H9 (cell line): Measurements from ENCODE around the gene HSD17B13. TPM values are rescaled to one million over a fixed set of nuclear protein-coding genes. Genes with fewer than 3 reads are reported as not detected.

Experiments used
- DNase-seq: peaks from one replicate; pipeline ENCODE4 v3.0.0-alpha.2; 2017
- H2AFZ ChIP-seq: one replicate; pipeline ENCODE4 v1.6.1; 2013; ENCODE audit warnings: mild to moderate bottlenecking, low read length, control low read depth, moderate library complexity
- H2AK5ac ChIP-seq: 2 replicates; pipeline ENCODE4 v1.6.1; 2013; ENCODE audit warnings: low read length, control low read depth, mixed read lengths; ENCODE audit not compliant: insufficient read length
- H2BK120ac ChIP-seq: one replicate; pipeline ENCODE4 v1.6.1; 2013; ENCODE audit warnings: low read depth, mild to moderate bottlenecking, low read length, control low read depth, inconsistent platforms; ENCODE audit not compliant: poor library complexity, severe bottlenecking
- H2BK12ac ChIP-seq: 2 replicates; pipeline ENCODE4 v1.6.1; 2013; ENCODE audit warnings: low read length, control low read depth, mixed read lengths, low read depth; ENCODE audit not compliant: insufficient read length
- H2BK15ac ChIP-seq: 2 replicates; pipeline ENCODE4 v1.6.1; 2013; ENCODE audit warnings: low read depth, low read length, control low read depth
- H2BK20ac ChIP-seq: one replicate; pipeline ENCODE4 v1.6.1; 2013; ENCODE audit warnings: low read depth, mild to moderate bottlenecking, low read length, control low read depth, inconsistent platforms; ENCODE audit not compliant: poor library complexity, severe bottlenecking
- H2BK5ac ChIP-seq: 2 replicates; pipeline ENCODE4 v1.6.1; 2013; ENCODE audit warnings: low read length, control low read depth, mixed read lengths; ENCODE audit not compliant: insufficient read length
- H3K14ac ChIP-seq: 2 replicates; pipeline ENCODE4 v1.6.1; 2013; ENCODE audit warnings: low read length, control low read depth; ENCODE audit not compliant: insufficient read depth
- H3K18ac ChIP-seq: 2 replicates; pipeline ENCODE4 v1.6.1; 2013; ENCODE audit warnings: low read depth, mild to moderate bottlenecking, mixed read lengths, low read length, control low read depth; ENCODE audit not compliant: insufficient read length
- H3K23ac ChIP-seq: 2 replicates; pipeline ENCODE4 v1.6.1; 2013; ENCODE audit warnings: low read length, control low read depth, mixed read lengths, low read depth; ENCODE audit not compliant: insufficient read length
- H3K23me2 ChIP-seq: 2 replicates; pipeline ENCODE4 v1.6.1; 2013; ENCODE audit warnings: low read depth, mild to moderate bottlenecking, mixed read lengths, low read length, control low read depth; ENCODE audit not compliant: insufficient read length, poor library complexity, severe bottlenecking
- H3K27ac ChIP-seq: 2 replicates; pipeline ENCODE4 v1.5.1; 2013; ENCODE audit warnings: low read length, control low read depth, mixed read lengths, low read depth; ENCODE audit not compliant: insufficient read length
- H3K27me3 ChIP-seq: 2 replicates; pipeline ENCODE4 v1.6.1; 2013; ENCODE audit warnings: low read length, control low read depth, inconsistent platforms; ENCODE audit not compliant: insufficient read depth
- H3K4ac ChIP-seq: 2 replicates; pipeline ENCODE4 v1.6.1; 2013; ENCODE audit warnings: low read depth, mild to moderate bottlenecking, control low read depth, inconsistent platforms, low read length, moderate library complexity
- H3K4me1 ChIP-seq: 2 replicates; pipeline ENCODE4 v1.6.1; 2013; ENCODE audit warnings: low read length, control low read depth, inconsistent platforms; ENCODE audit not compliant: insufficient read depth
- H3K4me2 ChIP-seq: 2 replicates; pipeline ENCODE4 v1.6.1; 2013; ENCODE audit warnings: low read length, control low read depth, mixed read lengths; ENCODE audit not compliant: insufficient read length, insufficient read depth
- H3K56ac ChIP-seq: 2 replicates; pipeline ENCODE4 v1.6.1; 2013; ENCODE audit warnings: low read depth, mild to moderate bottlenecking, mixed read lengths, low read length, control low read depth; ENCODE audit not compliant: insufficient read length
- H3K79me1 ChIP-seq: 2 replicates; pipeline ENCODE4 v1.6.1; 2013; ENCODE audit warnings: low read depth, mild to moderate bottlenecking, moderate library complexity, low read length, control low read depth, inconsistent platforms; ENCODE audit not compliant: insufficient read depth, poor library complexity, severe bottlenecking
- H3K79me2 ChIP-seq: 2 replicates; pipeline ENCODE4 v1.6.1; 2013; ENCODE audit warnings: low read length, control low read depth, inconsistent platforms; ENCODE audit not compliant: insufficient read depth
- H3K9ac ChIP-seq: 2 replicates; pipeline ENCODE4 v1.6.1; 2013; ENCODE audit warnings: low read length, control low read depth, mixed read lengths; ENCODE audit not compliant: insufficient read length; ENCODE audit errors: extremely low read depth
- H3K9me3 ChIP-seq: one replicate; pipeline ENCODE4 v1.6.1; 2013; ENCODE audit warnings: low read depth, low read length, inconsistent platforms; ENCODE audit not compliant: control insufficient read depth
- H3T11ph ChIP-seq: one replicate; pipeline ENCODE4 v1.6.1; 2013; ENCODE audit warnings: mild to moderate bottlenecking, low read length, control low read depth, inconsistent platforms
- H4K20me1 ChIP-seq: one replicate; pipeline ENCODE4 v1.6.1; 2013; ENCODE audit not compliant: control insufficient read depth, insufficient read length, insufficient read depth
- H4K5ac ChIP-seq: 2 replicates; pipeline ENCODE4 v1.6.1; 2013; ENCODE audit warnings: low read depth, mild to moderate bottlenecking, mixed read lengths, low read length, control low read depth; ENCODE audit not compliant: insufficient read length
- H4K8ac ChIP-seq: replicated peaks from 2 replicates; pipeline ENCODE4 v1.6.1; 2013; ENCODE audit warnings: low read length, control low read depth, mixed read lengths, low read depth; ENCODE audit not compliant: insufficient read length
- H4K91ac ChIP-seq: 2 replicates; pipeline ENCODE4 v1.6.1; 2013; ENCODE audit warnings: low read depth, mild to moderate bottlenecking, moderate library complexity, mixed read lengths, low read length, control low read depth; ENCODE audit not compliant: insufficient read length
- H3K27ac Mint-ChIP-seq, 3 experiments: 2 replicates in 2 of 3; 3 replicates in 1 of 3; pipeline ENCODE4 v1.8.0; 2020 to 2021; ENCODE audit warnings: mixed read lengths in 3 of 3, mild to moderate bottlenecking in 1 of 3, moderate library complexity in 1 of 3
- H3K27me3 Mint-ChIP-seq: 2 replicates; pipeline ENCODE4 v1.8.0; 2021; ENCODE audit warnings: low read depth, mild to moderate bottlenecking, moderate library complexity, mixed read lengths
- H3K36me3 Mint-ChIP-seq, 3 experiments: 2 replicates in 2 of 3; 3 replicates in 1 of 3; pipeline ENCODE4 v1.8.0; 2020 to 2021; ENCODE audit warnings: low read depth in 3 of 3, mixed read lengths in 3 of 3; ENCODE audit not compliant: insufficient read depth in 1 of 3
- H3K4me1 Mint-ChIP-seq, 2 experiments: 2 replicates each; pipeline ENCODE4 v1.8.0; 2020; ENCODE audit warnings: mixed read lengths in 2 of 2
- H3K4me3 Mint-ChIP-seq, 2 experiments: 2 replicates in 1 of 2; 3 replicates in 1 of 2; pipeline ENCODE4 v1.8.0; 2020 to 2021; ENCODE audit warnings: mild to moderate bottlenecking in 2 of 2, mixed read lengths in 2 of 2, moderate library complexity in 1 of 2
- H3K9me3 Mint-ChIP-seq, 2 experiments: 2 replicates in 1 of 2; 3 replicates in 1 of 2; pipeline ENCODE4 v1.8.0; 2020; ENCODE audit warnings: mild to moderate bottlenecking in 2 of 2, mixed read lengths in 2 of 2, moderate library complexity in 1 of 2
- CTCF ChIP-seq: fragments of 200-600 bp; sonication (generic); conservative IDR thresholded peaks from 3 replicates; pipeline ENCODE4 v1.8.0; 2021; ENCODE audit warnings: antibody characterized with exemption, mild to moderate bottlenecking
- WGBS: extraction: QIAGEN DNeasy Blood & Tissue Kit; methylation state at CpG from one replicate; pipeline ENCODE4 v1.1.7; 2013; ENCODE audit warnings: missing lambda C conversion rate, low lambda C conversion rate, mixed read lengths; ENCODE audit not compliant: insufficient read length; ENCODE audit errors: extremely low coverage; 5-methylcytosine and 5-hydroxymethylcytosine counted together
- total RNA-seq: library from RNA; stranded (reverse); gene quantifications from 2 replicates; pipeline ENCODE4 v1.2.1, GENCODE V29; 2021

Gene HSD17B13
- total RNA-seq, 1 experiment from 2014 or later = not detected

DNA sequence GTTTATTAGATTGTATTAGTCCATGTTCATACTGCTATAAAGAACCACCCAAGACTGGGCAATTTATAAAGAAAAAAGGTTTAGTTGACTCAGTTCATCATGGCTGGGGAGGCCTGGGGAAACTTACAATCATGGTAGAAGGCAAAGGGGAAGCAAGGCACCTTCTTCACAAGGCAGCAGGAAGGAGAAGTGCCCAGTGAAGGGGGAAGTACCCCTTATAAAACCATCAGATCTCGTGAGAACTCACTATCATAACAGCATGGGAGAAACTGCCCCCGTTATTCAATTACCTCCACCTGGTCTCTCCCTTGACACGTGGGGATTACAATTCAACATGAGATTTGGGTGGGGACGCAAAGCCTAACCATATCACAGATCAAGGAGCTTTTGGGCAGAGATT is 8.1 kb upstream of the HSD17B13 start:
- no peak overlapping the region for H4K91ac ChIP-seq
- H2BK120ac ChIP-seq = no peak overlapping the region
- H3K9me3 ChIP-seq = no peaks in the 10 kb centered on the region
- TF ChIP-seq CTCF = no peak
- H2AK5ac ChIP-seq = no peak overlapping the region
- no peak overlapping the region for H3K4ac ChIP-seq
- H2AFZ ChIP-seq = no peak overlapping the region
- H4K20me1 ChIP-seq = no peaks in the 10 kb centered on the region
- no peak overlapping the region for H3K9ac ChIP-seq
- no peaks in the 10 kb centered on the region for H3K79me2 ChIP-seq
- Mint-ChIP-seq H3K27ac (no peak overlapping the region; a peak in 1 of 7 replicates), H3K9me3 (peaks cover 20 to 21% of the 10 kb centered on the region in 2 experiments), H3K36me3 (peaks cover 18 to 22% (median 20%) of the 10 kb centered on the region in 3 experiments), H3K4me3 (no peak overlapping the region), H3K4me1 (no peaks in the 10 kb centered on the region), H3K27me3 (no peaks in the 10 kb centered on the region)
- H4K8ac ChIP-seq = no peak overlapping the region
- H3K4me2 ChIP-seq = no peak overlapping the region
- H3T11ph ChIP-seq = no peak overlapping the region
- H3K4me1 ChIP-seq = no peaks in the 10 kb centered on the region
- no peaks in the 10 kb centered on the region for H3K27me3 ChIP-seq
- H3K56ac ChIP-seq = no peak overlapping the region
- H3K18ac ChIP-seq = no peak overlapping the region
- no peaks in the 10 kb centered on the region for H3K79me1 ChIP-seq
- H4K5ac ChIP-seq = no peak overlapping the region
- H2BK12ac ChIP-seq = no peak overlapping the region
- no peaks in the 10 kb centered on the region for H3K23me2 ChIP-seq
- WGBS = no CpG with 5 or more reads among the region's 4 CpGs
- H2BK5ac ChIP-seq = no peak overlapping the region
- no peak overlapping the region for H2BK15ac ChIP-seq
- H3K27ac ChIP-seq = no peak overlapping the region
- H2BK20ac ChIP-seq = no peak overlapping the region
- H3K23ac ChIP-seq = no peak overlapping the region
- no peak for DNase-seq
- H3K14ac ChIP-seq = no peak overlapping the region
